K562 (cell line): ENCODE results near the gene MKLN1. TPM values are rescaled to one million over a fixed set of nuclear protein-coding genes. Genes with fewer than 3 reads are reported as not detected.

Experiments
- ARID1B ChIP-seq: fragments of 450-650 bp; IDR thresholded peaks from 2 replicates; pipeline ENCODE4 v1.6.1; 2016; ENCODE audit warnings: antibody characterized with exemption, mild to moderate bottlenecking, inconsistent platforms
- CREB1 ChIP-seq, 2 experiments: sonication (generic) in 1 of 2; formaldehyde crosslinking in 1 of 2; IDR thresholded peaks; 2 replicates each; pipeline versions ENCODE4 v1.6.1 to v1.8.0; 2012 to 2022; ENCODE audit warnings: inconsistent platforms in 1 of 2, mild to moderate bottlenecking in 1 of 2, missing genetic modification reagents in 1 of 2, moderate library complexity in 1 of 2
- STAT5B ChIP-seq: fragments of 250-450 bp; sonication (Bioruptor Pico); IDR thresholded peaks from 2 replicates; pipeline ENCODE4 v1.8.0; 2021; ENCODE audit warnings: mild to moderate bottlenecking, inconsistent platforms
- TEAD4 ChIP-seq, 2 experiments: sonication (generic) in 1 of 2; formaldehyde crosslinking in 1 of 2; IDR thresholded peaks; 2 replicates each; pipeline versions ENCODE4 v1.6.1 to v1.8.0; 2012 to 2022; ENCODE audit warnings: borderline replicate concordance in 1 of 2, inconsistent platforms in 1 of 2, low read length in 1 of 2, mild to moderate bottlenecking in 1 of 2, missing genetic modification reagents in 1 of 2
- YY1 ChIP-seq, 3 experiments: IDR thresholded peaks; 2 replicates each; pipeline ENCODE4 v1.6.1; 2011; ENCODE audit warnings: low read length in 2 of 3, mild to moderate bottlenecking in 2 of 3, moderate library complexity in 2 of 3, borderline replicate concordance in 1 of 3, control low read depth in 1 of 3, low read depth in 1 of 3; ENCODE audit not compliant: insufficient read depth in 3 of 3, insufficient replicate concordance in 2 of 3, control insufficient read depth in 1 of 3, insufficient read length in 1 of 3; ENCODE audit errors: extremely low read depth in 1 of 3
- ZFP30 ChIP-seq: fragments of 250-450 bp; sonication (Bioruptor Pico); IDR thresholded peaks from 2 replicates; pipeline ENCODE4 v1.8.0; 2022; ENCODE audit warnings: moderate library complexity, mild to moderate bottlenecking, inconsistent platforms, borderline replicate concordance
- ZNF232 ChIP-seq: sonication (generic); formaldehyde crosslinking; IDR thresholded peaks from 2 replicates; pipeline ENCODE4 v1.8.0; 2022; ENCODE audit warnings: mild to moderate bottlenecking, missing genetic modification reagents
- ZNF668 ChIP-seq: fragments of 250-450 bp; sonication (Bioruptor Pico); IDR thresholded peaks from 2 replicates; pipeline ENCODE4 v1.8.0; 2022; ENCODE audit warnings: mild to moderate bottlenecking, inconsistent platforms
- polyA plus RNA-seq, 8 experiments: library from polyadenylated mRNA; depleted of rRNA in 4 of 8; stranded (reverse) in 5 of 8; unstranded in 3 of 8; fragments of >200 nt; fragmentation: Nextera tagmentation in 2 of 8; fragmentation: Illumina TruSeq in 1 of 8; extraction: Ambion mirVana in 2 of 8; extraction: Trizol in 1 of 8; gene quantifications; 2 replicates each; pipeline versions ENCODE4 v1.2.1 to v1.2.3, GENCODE V29; 2011 to 2014; ENCODE audit warnings: inconsistent platforms in 1 of 8, missing spikeins in 1 of 8
- total RNA-seq, 7 experiments: library from RNA; depleted of rRNA in 6 of 7; stranded (reverse); fragments of >200 nt in 6 of 7; fragmentation: Illumina TruSeq in 2 of 7; extraction: Trizol in 2 of 7; gene quantifications; 2 replicates each; pipeline versions ENCODE4 v1.2.1 to v1.2.3, GENCODE V29; 2011 to 2021; ENCODE audit warnings: low replicate concordance in 1 of 7
- TF ChIP-seq, protein P1 (sequence below): fragments of 450-650 bp; formaldehyde crosslinking; IDR thresholded peaks from 2 replicates; pipeline ENCODE4 v1.4.0; 2022; ENCODE audit warnings: missing genetic modification characterization
- TF ChIP-seq, protein P2 (sequence below): fragments of 450-650 bp; IDR thresholded peaks from 2 replicates; pipeline ENCODE4 v1.6.1; 2016; ENCODE audit warnings: low read depth
- TF ChIP-seq, protein P3 (sequence below), 2 experiments: fragments of 450-650 bp; IDR thresholded peaks; 2 replicates each; pipeline ENCODE4 v1.6.1; 2016

The MKLN1 gene
- total and polyA plus RNA-seq, 9 of the 15 experiments (the other 6 are each of a cell fraction or from before 2014, with no cell fraction given): 18.6 to 80.4 (median 56.0) TPM

DNA sequence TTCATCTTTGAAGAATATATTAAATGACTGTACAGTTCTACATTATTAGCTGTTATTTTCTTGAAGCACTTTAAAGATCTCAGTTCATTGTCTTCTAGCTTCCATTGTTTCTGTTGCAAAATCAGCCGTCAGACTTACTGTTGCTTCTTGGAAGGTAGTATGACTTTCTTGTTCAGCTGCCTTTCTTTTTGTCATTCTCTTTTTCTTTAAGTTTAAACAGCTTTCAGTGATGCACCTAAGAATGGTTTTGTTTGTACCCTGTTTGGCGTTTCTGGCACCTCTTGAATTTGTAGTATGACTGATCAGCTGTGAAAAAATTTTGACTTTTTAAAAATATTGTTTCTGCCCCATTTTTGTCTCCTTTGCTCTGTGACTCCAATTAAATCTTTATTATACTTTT, 9.3 kb downstream of the MKLN1 start (continued):
- no peak for TF ChIP-seq YY1 (IDR thresholded peaks at IDR 0.05; ENCODE audit: borderline replicate concordance in 1 of 3, control insufficient read depth in 1 of 3, extremely low read depth in 1 of 3, insufficient read depth in 3 of 3, insufficient read length in 1 of 3, insufficient replicate concordance in 2 of 3, low read depth in 1 of 3, low read length in 2 of 3)
- TF ChIP-seq, protein P1, sequence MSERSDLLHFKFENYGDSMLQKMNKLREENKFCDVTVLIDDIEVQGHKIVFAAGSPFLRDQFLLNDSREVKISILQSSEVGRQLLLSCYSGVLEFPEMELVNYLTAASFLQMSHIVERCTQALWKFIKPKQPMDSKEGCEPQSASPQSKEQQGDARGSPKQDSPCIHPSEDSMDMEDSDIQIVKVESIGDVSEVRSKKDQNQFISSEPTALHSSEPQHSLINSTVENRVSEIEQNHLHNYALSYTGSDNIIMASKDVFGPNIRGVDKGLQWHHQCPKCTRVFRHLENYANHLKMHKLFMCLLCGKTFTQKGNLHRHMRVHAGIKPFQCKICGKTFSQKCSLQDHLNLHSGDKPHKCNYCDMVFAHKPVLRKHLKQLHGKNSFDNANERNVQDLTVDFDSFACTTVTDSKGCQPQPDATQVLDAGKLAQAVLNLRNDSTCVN: no peak
- TF ChIP-seq ARID1B: 0 out of 2 replicates have a peak, but pooled peaks have one; percentile 6
- no peak for TF ChIP-seq STAT5B
- no peak for TF ChIP-seq CREB1 (IDR thresholded peaks at IDR 0.05)
- no peak for TF ChIP-seq CREB1 (CRISPR knock-in tag; IDR thresholded peaks at IDR 0.05)
- TF ChIP-seq, protein P2, sequence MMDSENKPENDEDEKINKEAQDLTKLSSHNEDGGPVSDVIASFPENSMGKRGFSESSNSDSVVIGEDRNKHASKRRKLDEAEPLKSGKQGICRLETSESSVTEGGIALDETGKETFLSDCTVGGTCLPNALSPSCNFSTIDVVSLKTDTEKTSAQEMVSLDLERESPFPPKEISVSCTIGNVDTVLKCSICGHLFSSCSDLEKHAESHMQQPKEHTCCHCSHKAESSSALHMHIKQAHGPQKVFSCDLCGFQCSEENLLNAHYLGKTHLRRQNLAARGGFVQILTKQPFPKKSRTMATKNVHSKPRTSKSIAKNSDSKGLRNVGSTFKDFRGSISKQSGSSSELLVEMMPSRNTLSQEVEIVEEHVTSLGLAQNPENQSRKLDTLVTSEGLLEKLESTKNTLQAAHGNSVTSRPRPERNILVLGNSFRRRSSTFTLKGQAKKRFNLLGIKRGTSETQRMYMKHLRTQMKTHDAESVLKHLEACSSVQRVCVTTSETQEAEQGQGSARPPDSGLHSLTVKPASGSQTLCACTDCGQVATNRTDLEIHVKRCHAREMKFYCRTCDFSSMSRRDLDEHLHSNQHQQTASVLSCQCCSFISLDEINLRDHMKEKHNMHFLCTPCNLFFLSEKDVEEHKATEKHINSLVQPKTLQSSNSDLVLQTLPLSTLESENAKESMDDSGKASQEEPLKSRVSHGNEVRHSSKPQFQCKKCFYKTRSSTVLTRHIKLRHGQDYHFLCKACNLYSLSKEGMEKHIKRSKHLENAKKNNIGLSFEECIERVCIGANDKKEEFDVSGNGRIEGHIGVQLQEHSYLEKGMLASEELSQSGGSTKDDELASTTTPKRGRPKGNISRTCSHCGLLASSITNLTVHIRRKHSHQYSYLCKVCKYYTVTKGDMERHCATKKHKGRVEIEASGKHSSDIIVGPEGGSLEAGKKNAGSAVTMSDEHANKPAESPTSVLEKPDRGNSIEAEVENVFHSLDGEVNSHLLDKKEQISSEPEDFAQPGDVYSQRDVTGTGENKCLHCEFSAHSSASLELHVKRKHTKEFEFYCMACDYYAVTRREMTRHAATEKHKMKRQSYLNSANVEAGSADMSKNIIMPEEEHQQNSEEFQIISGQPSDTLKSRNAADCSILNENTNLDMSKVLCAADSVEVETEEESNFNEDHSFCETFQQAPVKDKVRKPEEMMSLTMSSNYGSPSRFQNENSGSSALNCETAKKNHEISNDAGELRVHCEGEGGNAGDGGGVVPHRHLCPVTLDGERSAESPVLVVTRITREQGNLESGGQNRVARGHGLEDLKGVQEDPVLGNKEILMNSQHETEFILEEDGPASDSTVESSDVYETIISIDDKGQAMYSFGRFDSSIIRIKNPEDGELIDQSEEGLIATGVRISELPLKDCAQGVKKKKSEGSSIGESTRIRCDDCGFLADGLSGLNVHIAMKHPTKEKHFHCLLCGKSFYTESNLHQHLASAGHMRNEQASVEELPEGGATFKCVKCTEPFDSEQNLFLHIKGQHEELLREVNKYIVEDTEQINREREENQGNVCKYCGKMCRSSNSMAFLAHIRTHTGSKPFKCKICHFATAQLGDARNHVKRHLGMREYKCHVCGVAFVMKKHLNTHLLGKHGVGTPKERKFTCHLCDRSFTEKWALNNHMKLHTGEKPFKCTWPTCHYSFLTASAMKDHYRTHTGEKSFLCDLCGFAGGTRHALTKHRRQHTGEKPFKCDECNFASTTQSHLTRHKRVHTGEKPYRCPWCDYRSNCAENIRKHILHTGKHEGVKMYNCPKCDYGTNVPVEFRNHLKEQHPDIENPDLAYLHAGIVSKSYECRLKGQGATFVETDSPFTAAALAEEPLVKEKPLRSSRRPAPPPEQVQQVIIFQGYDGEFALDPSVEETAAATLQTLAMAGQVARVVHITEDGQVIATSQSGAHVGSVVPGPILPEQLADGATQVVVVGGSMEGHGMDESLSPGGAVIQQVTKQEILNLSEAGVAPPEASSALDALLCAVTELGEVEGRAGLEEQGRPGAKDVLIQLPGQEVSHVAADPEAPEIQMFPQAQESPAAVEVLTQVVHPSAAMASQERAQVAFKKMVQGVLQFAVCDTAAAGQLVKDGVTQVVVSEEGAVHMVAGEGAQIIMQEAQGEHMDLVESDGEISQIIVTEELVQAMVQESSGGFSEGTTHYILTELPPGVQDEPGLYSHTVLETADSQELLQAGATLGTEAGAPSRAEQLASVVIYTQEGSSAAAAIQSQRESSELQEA: no peak
- TF ChIP-seq ZFP30: peak; percentile 66; the same call in 1 of the 2 replicates
- peak; percentile 43; the same call in 1 of the 2 replicates for TF ChIP-seq TEAD4 (IDR thresholded peaks at IDR 0.05; ENCODE audit: low read length)
- no peak for TF ChIP-seq TEAD4 (CRISPR knock-in tag; IDR thresholded peaks at IDR 0.05; ENCODE audit: borderline replicate concordance)
- TF ChIP-seq ZNF668 (CRISPR knock-in tag): no peak
- TF ChIP-seq, protein P3, sequence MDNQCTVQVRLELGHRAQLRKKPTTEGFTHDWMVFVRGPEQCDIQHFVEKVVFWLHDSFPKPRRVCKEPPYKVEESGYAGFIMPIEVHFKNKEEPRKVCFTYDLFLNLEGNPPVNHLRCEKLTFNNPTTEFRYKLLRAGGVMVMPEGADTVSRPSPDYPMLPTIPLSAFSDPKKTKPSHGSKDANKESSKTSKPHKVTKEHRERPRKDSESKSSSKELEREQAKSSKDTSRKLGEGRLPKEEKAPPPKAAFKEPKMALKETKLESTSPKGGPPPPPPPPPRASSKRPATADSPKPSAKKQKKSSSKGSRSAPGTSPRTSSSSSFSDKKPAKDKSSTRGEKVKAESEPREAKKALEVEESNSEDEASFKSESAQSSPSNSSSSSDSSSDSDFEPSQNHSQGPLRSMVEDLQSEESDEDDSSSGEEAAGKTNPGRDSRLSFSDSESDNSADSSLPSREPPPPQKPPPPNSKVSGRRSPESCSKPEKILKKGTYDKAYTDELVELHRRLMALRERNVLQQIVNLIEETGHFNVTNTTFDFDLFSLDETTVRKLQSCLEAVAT (IDR thresholded peaks at IDR 0.05): peak in 1 of 2 experiments; percentile 65; a peak in 1 of 4 replicates
- TF ChIP-seq ZNF232 (CRISPR knock-in tag): no peak
